ENCODE data around the gene PARN. TPM values are rescaled to one million over a fixed set of nuclear protein-coding genes. Genes with fewer than 3 reads are reported as not detected.

The PARN gene
- total RNA-seq, 1 experiment from 2014 or later: 37.7 TPM

- TF ChIP-seq, protein P1, sequence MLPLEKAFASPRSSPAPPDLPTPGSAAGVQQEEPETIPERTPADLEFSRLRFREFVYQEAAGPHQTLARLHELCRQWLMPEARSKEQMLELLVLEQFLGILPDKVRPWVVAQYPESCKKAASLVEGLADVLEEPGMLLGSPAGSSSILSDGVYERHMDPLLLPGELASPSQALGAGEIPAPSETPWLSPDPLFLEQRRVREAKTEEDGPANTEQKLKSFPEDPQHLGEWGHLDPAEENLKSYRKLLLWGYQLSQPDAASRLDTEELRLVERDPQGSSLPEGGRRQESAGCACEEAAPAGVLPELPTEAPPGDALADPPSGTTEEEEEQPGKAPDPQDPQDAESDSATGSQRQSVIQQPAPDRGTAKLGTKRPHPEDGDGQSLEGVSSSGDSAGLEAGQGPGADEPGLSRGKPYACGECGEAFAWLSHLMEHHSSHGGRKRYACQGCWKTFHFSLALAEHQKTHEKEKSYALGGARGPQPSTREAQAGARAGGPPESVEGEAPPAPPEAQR (CRISPR knock-in tag; IDR thresholded peaks at IDR 0.05): no peak
- no peak for TF ChIP-seq GTF2I (CRISPR knock-in tag; conservative IDR thresholded peaks at IDR 0.05)
- TF ChIP-seq CBFB (CRISPR knock-in tag; IDR thresholded peaks at IDR 0.05; ENCODE audit: low read depth): no peak
- no peak for TF ChIP-seq ZNF138 (CRISPR knock-in tag; conservative IDR thresholded peaks at IDR 0.05)
- no peak for TF ChIP-seq ESRRA (CRISPR knock-in tag; IDR thresholded peaks at IDR 0.05; ENCODE audit: borderline replicate concordance)
- TF ChIP-seq FOXK1 (CRISPR knock-in tag; IDR thresholded peaks at IDR 0.05): no peak
- no peak for TF ChIP-seq NR2C2 (CRISPR knock-in tag; IDR thresholded peaks at IDR 0.05)
Measured at GRCh38 chr16:14472357-14472756, 157.7 kb downstream of the PARN start (continued).

- peaks cover 13% of the 10 kb centered on the region for H3K4me1 Mint-ChIP-seq
- no peaks in the 10 kb centered on the region for H3K36me3 Mint-ChIP-seq
- CTCF ChIA-PET: no interaction called here
- H3K9me3 Mint-ChIP-seq: no peaks in the 10 kb centered on the region
- no peak overlapping the region for H3K27ac Mint-ChIP-seq
- no peaks in the 10 kb centered on the region for H3K27me3 Mint-ChIP-seq (ENCODE audit: low read depth)
- peak; percentile 69; the same call in 1 of the 2 replicates for TF ChIP-seq ZNF121 (CRISPR knock-in tag; IDR thresholded peaks at IDR 0.05)
- TF ChIP-seq AFF4 (CRISPR knock-in tag; IDR thresholded peaks at IDR 0.05; ENCODE audit: borderline replicate concordance): no peak
- TF ChIP-seq, protein P2, sequence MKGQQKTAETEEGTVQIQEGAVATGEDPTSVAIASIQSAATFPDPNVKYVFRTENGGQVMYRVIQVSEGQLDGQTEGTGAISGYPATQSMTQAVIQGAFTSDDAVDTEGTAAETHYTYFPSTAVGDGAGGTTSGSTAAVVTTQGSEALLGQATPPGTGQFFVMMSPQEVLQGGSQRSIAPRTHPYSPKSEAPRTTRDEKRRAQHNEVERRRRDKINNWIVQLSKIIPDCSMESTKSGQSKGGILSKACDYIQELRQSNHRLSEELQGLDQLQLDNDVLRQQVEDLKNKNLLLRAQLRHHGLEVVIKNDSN (CRISPR knock-in tag; IDR thresholded peaks at IDR 0.05): no peak
- ATAC-seq: no peak
- DNase-seq (ENCODE audit: low spot score): no peak
- H3K4me3 Mint-ChIP-seq: no peak overlapping the region
- POLR2A ChIA-PET: no interaction called here
Measured at GRCh38 chr16:14470788-14471187, 159.3 kb downstream of the PARN start.

DNA sequence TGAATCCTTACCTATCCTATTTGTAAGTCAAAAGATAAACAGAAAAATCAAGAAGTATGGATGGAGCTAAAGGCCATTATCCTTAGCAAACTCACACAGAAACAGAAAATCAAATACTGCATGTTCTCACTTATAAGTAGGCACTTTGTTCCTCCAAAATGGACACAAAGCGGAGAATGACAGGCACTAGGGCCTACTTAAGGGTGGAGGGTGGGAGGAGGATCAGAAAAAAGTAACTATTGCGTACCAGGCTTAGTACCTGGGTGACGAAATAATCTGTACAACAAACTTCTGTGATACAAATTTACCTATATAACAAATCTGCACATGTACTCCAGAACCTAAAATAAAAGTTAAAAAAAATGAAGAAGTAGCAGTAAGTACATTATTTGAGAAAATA, 164.3 kb downstream of the PARN start:
- ChIA-PET POLR2A (no interaction called here), CTCF (no interaction called here)
- Mint-ChIP-seq H3K36me3 (peaks cover 12% of the 10 kb centered on the region), H3K4me3 (no peak overlapping the region), H3K27me3 (ENCODE audit: low read depth) (no peaks in the 10 kb centered on the region), H3K9me3 (peaks cover 10% of the 10 kb centered on the region), H3K27ac (no peak overlapping the region), H3K4me1 (peaks cover 10% of the 10 kb centered on the region; the same call in 1 of the 2 replicates)
- DNase-seq (ENCODE audit: low spot score) (no peak), ATAC-seq (no peak)
- TF ChIP-seq TEAD1 (CRISPR knock-in tag; IDR thresholded peaks at IDR 0.05) (no peak), NR1H2 (CRISPR knock-in tag; IDR thresholded peaks at IDR 0.05) (no peak), SMAD3 (CRISPR knock-in tag; IDR thresholded peaks at IDR 0.05; ENCODE audit: borderline replicate concordance) (no peak), ZNF423 (CRISPR knock-in tag; IDR thresholded peaks at IDR 0.05) (no peak), KAT7 (CRISPR knock-in tag; IDR thresholded peaks at IDR 0.05; ENCODE audit: borderline replicate concordance) (no peak), ESRRA (CRISPR knock-in tag; IDR thresholded peaks at IDR 0.05; ENCODE audit: borderline replicate concordance) (no peak), FOXP1 (CRISPR knock-in tag; IDR thresholded peaks at IDR 0.05; ENCODE audit: borderline replicate concordance) (no peak), NR2C2 (CRISPR knock-in tag; IDR thresholded peaks at IDR 0.05) (no peak), PRDM15 (CRISPR knock-in tag; IDR thresholded peaks at IDR 0.05) (no peak)
- TF ChIP-seq, protein P3, sequence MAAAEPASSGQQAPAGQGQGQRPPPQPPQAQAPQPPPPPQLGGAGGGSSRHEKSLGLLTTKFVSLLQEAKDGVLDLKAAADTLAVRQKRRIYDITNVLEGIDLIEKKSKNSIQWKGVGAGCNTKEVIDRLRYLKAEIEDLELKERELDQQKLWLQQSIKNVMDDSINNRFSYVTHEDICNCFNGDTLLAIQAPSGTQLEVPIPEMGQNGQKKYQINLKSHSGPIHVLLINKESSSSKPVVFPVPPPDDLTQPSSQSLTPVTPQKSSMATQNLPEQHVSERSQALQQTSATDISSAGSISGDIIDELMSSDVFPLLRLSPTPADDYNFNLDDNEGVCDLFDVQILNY (CRISPR knock-in tag; IDR thresholded peaks at IDR 0.05): no peak
- TF ChIP-seq, protein P2 (CRISPR knock-in tag; IDR thresholded peaks at IDR 0.05): no peak
- TF ChIP-seq, protein P4, sequence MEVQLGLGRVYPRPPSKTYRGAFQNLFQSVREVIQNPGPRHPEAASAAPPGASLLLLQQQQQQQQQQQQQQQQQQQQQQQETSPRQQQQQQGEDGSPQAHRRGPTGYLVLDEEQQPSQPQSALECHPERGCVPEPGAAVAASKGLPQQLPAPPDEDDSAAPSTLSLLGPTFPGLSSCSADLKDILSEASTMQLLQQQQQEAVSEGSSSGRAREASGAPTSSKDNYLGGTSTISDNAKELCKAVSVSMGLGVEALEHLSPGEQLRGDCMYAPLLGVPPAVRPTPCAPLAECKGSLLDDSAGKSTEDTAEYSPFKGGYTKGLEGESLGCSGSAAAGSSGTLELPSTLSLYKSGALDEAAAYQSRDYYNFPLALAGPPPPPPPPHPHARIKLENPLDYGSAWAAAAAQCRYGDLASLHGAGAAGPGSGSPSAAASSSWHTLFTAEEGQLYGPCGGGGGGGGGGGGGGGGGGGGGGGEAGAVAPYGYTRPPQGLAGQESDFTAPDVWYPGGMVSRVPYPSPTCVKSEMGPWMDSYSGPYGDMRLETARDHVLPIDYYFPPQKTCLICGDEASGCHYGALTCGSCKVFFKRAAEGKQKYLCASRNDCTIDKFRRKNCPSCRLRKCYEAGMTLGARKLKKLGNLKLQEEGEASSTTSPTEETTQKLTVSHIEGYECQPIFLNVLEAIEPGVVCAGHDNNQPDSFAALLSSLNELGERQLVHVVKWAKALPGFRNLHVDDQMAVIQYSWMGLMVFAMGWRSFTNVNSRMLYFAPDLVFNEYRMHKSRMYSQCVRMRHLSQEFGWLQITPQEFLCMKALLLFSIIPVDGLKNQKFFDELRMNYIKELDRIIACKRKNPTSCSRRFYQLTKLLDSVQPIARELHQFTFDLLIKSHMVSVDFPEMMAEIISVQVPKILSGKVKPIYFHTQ (CRISPR knock-in tag; IDR thresholded peaks at IDR 0.05): no peak

Measured in WTC11 (cell line).